Measurements from ENCODE around the gene C1orf198. TPM values are rescaled to one million over a fixed set of nuclear protein-coding genes. Genes with fewer than 3 reads are reported as not detected.
A peak's percentile ranks its signal among the peaks of the same experiment; 100 is the strongest.

The C1orf198 gene
- total RNA-seq, 1 donor: 352 TPM

DNA sequence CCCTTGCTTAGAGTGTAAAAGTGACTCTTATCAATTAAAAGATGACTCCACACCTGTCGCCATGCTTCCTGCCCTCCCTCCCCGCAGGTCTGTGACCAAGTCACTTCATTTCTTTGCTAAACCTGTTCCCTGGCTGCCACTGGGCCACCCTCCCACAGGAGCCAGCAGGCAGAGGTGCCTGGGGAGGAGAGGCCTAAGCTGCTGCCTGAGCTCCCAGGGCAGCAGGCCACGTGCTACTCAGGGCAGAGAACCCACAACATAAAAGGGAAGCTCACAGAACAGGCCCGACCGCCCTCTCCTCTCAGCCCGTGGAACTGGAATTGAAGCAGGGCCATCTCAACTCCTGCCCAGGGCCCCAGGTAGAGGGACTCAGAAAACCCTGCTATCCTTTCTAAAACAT is 4.9 kb downstream of the C1orf198 start:
- no peak overlapping the region for H3K4me3 ChIP-seq (ENCODE audit: insufficient read depth, low read length)
- peak overlapping the region; percentile 17 for H3K27ac ChIP-seq (ENCODE audit: low read depth, low read length)
- H3K9me3 ChIP-seq (ENCODE audit: low read depth, low read length): no peaks in the 10 kb centered on the region
- peaks cover 61% of the 10 kb centered on the region for H4K20me1 ChIP-seq (ENCODE audit: insufficient read depth, low read length)
- H2AFZ ChIP-seq (ENCODE audit: low read length): no peak overlapping the region
- no peak for DNase-seq (ENCODE audit: insufficient read length, low spot score, missing footprints)
- TF ChIP-seq, protein P1, sequence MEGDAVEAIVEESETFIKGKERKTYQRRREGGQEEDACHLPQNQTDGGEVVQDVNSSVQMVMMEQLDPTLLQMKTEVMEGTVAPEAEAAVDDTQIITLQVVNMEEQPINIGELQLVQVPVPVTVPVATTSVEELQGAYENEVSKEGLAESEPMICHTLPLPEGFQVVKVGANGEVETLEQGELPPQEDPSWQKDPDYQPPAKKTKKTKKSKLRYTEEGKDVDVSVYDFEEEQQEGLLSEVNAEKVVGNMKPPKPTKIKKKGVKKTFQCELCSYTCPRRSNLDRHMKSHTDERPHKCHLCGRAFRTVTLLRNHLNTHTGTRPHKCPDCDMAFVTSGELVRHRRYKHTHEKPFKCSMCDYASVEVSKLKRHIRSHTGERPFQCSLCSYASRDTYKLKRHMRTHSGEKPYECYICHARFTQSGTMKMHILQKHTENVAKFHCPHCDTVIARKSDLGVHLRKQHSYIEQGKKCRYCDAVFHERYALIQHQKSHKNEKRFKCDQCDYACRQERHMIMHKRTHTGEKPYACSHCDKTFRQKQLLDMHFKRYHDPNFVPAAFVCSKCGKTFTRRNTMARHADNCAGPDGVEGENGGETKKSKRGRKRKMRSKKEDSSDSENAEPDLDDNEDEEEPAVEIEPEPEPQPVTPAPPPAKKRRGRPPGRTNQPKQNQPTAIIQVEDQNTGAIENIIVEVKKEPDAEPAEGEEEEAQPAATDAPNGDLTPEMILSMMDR (IDR thresholded peaks at IDR 0.05; ENCODE audit: extremely low read depth, low read depth, low read length): no peak
- peaks cover 98% of the 10 kb centered on the region for H3K79me2 ChIP-seq (ENCODE audit: insufficient read depth, low read length)
- peaks cover 61% of the 10 kb centered on the region for H3K4me1 ChIP-seq (ENCODE audit: insufficient read depth, low read length)
- H3K27me3 ChIP-seq (ENCODE audit: insufficient read depth, low read length): no peaks in the 10 kb centered on the region
- peaks cover 41% of the 10 kb centered on the region for H3K36me3 ChIP-seq (ENCODE audit: insufficient read depth, low read length)
- H3K4me2 ChIP-seq (ENCODE audit: insufficient read depth, low read length): peak overlapping the region; percentile 95

DNA sequence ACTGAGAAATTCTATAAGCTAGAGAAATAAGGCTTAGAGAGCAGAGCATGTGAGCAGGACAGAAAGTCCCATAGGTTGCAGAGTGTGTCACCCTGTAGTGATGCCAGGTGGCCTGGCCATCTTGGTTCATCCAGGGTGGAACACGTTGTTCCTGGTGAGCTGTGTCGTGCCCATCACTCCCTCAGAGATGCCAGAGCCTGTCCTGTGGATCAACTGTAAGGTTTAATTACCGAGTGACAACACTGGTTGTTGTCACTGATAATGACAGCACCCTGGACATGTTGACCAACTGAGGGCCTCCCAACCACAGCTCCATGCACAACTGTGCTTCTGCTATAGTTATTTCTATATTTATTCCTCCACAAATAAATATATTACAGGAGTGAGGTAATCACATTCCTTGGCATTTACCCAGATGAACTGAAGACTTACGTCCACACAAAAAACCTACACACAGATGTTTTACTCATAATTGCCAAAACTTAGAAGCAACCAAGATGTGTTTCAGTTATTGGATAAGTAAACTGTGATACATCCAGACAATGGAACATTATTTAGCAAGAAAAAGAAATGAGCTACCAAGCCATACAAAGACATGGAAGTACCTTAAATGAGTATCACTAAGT is 6.2 kb downstream of the C1orf198 start:
- H3K4me3 ChIP-seq (ENCODE audit: insufficient read depth, low read length): no peak overlapping the region
- TF ChIP-seq, protein P1 (IDR thresholded peaks at IDR 0.05; ENCODE audit: extremely low read depth, low read depth, low read length): no peak
- H3K27ac ChIP-seq (ENCODE audit: low read depth, low read length): peak overlapping the region; percentile 17
- peaks cover 41% of the 10 kb centered on the region for H3K36me3 ChIP-seq (ENCODE audit: insufficient read depth, low read length)
- H2AFZ ChIP-seq (ENCODE audit: low read length): no peak overlapping the region
- peak overlapping the region; percentile 23 for H3K4me2 ChIP-seq (ENCODE audit: insufficient read depth, low read length)
- peaks cover 68% of the 10 kb centered on the region for H4K20me1 ChIP-seq (ENCODE audit: insufficient read depth, low read length)
- H3K27me3 ChIP-seq (ENCODE audit: insufficient read depth, low read length): no peaks in the 10 kb centered on the region
- H3K79me2 ChIP-seq (ENCODE audit: insufficient read depth, low read length): peaks cover 100% of the 10 kb centered on the region
- no peaks in the 10 kb centered on the region for H3K9me3 ChIP-seq (ENCODE audit: low read depth, low read length)
- DNase-seq (ENCODE audit: insufficient read length, low spot score, missing footprints): no peak
- peaks cover 75% of the 10 kb centered on the region for H3K4me1 ChIP-seq (ENCODE audit: insufficient read depth, low read length)

GRCh38 chr1:230861489-230861888 is 6.8 kb downstream of the C1orf198 start:
- peaks cover 73% of the 10 kb centered on the region for H4K20me1 ChIP-seq (ENCODE audit: insufficient read depth, low read length)
- no peak overlapping the region for H3K27ac ChIP-seq (ENCODE audit: low read depth, low read length)
- H3K79me2 ChIP-seq (ENCODE audit: insufficient read depth, low read length): peaks cover 100% of the 10 kb centered on the region

More at GRCh38 chr1:230861489-230861888, 6.8 kb downstream of the C1orf198 start:
- Histone ChIP-seq H3K27me3 (ENCODE audit: insufficient read depth, low read length) (no peaks in the 10 kb centered on the region), H3K36me3 (ENCODE audit: insufficient read depth, low read length) (peaks cover 42% of the 10 kb centered on the region), H2AFZ (ENCODE audit: low read length) (no peak overlapping the region), H3K9me3 (ENCODE audit: low read depth, low read length) (no peaks in the 10 kb centered on the region), H3K4me2 (ENCODE audit: insufficient read depth, low read length) (no peak overlapping the region), H3K4me1 (ENCODE audit: insufficient read depth, low read length) (peaks cover 81% of the 10 kb centered on the region), H3K4me3 (ENCODE audit: insufficient read depth, low read length) (no peak overlapping the region)
- TF ChIP-seq, protein P1 (IDR thresholded peaks at IDR 0.05; ENCODE audit: extremely low read depth, low read depth, low read length): no peak
- no peak for DNase-seq (ENCODE audit: insufficient read length, low spot score, missing footprints)

Data from osteoblast (primary cell).